Measurements from ENCODE around the gene CRISPLD2. TPM values are rescaled to one million over a fixed set of nuclear protein-coding genes. Genes with fewer than 3 reads are reported as not detected.
A peak's percentile ranks its signal among the peaks of the same experiment; 100 is the strongest.
"Not testable (repeated sequence)": the region's sequence is repeated elsewhere in the genome, so short reads cannot be mapped to it uniquely, and the experiment has no call there.

CRISPLD2 gene
- total RNA-seq, 1 donor from 2014 or later: 0.53 TPM

GRCh38 chr16:84932681-84933080 is 112.9 kb downstream of the CRISPLD2 start:
- DNase-seq (ENCODE audit: low read depth) (no peak), FAIRE-seq (no peak)
- no peak overlapping the region for H3K4me3 ChIP-seq (ENCODE audit: low read depth, low read length)
- no peak for TF ChIP-seq CTCF (IDR thresholded peaks at IDR 0.05; ENCODE audit: insufficient read depth, low read length, severe bottlenecking)
- peaks cover 2% of the 10 kb centered on the region for H3K27me3 ChIP-seq (ENCODE audit: control insufficient read depth, insufficient read depth, low read length)
- H3K36me3 ChIP-seq (ENCODE audit: control insufficient read depth, insufficient read depth, low read length): no peaks in the 10 kb centered on the region

GRCh38 chr16:84933774-84934631 is 114.2 kb downstream of the CRISPLD2 start:
- H3K27me3 ChIP-seq (ENCODE audit: control insufficient read depth, insufficient read depth, low read length): peaks cover 2% of the 10 kb centered on the region
- H3K4me3 ChIP-seq (ENCODE audit: low read depth, low read length): no peak overlapping the region
- H3K36me3 ChIP-seq (ENCODE audit: control insufficient read depth, insufficient read depth, low read length): no peaks in the 10 kb centered on the region
- no peak for TF ChIP-seq CTCF (IDR thresholded peaks at IDR 0.05; ENCODE audit: insufficient read depth, low read length, severe bottlenecking)
- FAIRE-seq (no peak), DNase-seq (ENCODE audit: low read depth) (no peak)

- FAIRE-seq (no peak), DNase-seq (ENCODE audit: low read depth) (peak; percentile 78)
- no peaks in the 10 kb centered on the region for H3K27me3 ChIP-seq (ENCODE audit: control insufficient read depth, insufficient read depth, low read length)
- TF ChIP-seq CTCF (IDR thresholded peaks at IDR 0.05; ENCODE audit: insufficient read depth, low read length, severe bottlenecking): no peak
- H3K36me3 ChIP-seq (ENCODE audit: control insufficient read depth, insufficient read depth, low read length): no peaks in the 10 kb centered on the region
- H3K4me3 ChIP-seq (ENCODE audit: low read depth, low read length): no peak overlapping the region
Observed at GRCh38 chr16:84937196-84938005, 117.6 kb downstream of the CRISPLD2 start.

GRCh38 chr16:84938616-84939015 is 118.8 kb downstream of the CRISPLD2 start:
- not testable (repeated sequence) for H3K27me3 ChIP-seq (ENCODE audit: control insufficient read depth, insufficient read depth, low read length); DNase-seq (ENCODE audit: low read depth); H3K36me3 ChIP-seq (ENCODE audit: control insufficient read depth, insufficient read depth, low read length); H3K4me3 ChIP-seq (ENCODE audit: low read depth, low read length); FAIRE-seq

GRCh38 chr16:84940670-84941551 is 121.1 kb downstream of the CRISPLD2 start:
- FAIRE-seq (no peak), DNase-seq (ENCODE audit: low read depth) (no peak)
- Histone ChIP-seq H3K27me3 (ENCODE audit: control insufficient read depth, insufficient read depth, low read length) (no peaks in the 10 kb centered on the region), H3K4me3 (ENCODE audit: low read depth, low read length) (no peak overlapping the region), H3K36me3 (ENCODE audit: control insufficient read depth, insufficient read depth, low read length) (no peaks in the 10 kb centered on the region)
- no peak for TF ChIP-seq CTCF (IDR thresholded peaks at IDR 0.05; ENCODE audit: insufficient read depth, low read length, severe bottlenecking)

Measured in bronchial epithelial cell (primary cell).